GF-D8 (cell line): ENCODE results near the gene NDUFA8.
"Not testable (repeated sequence)": the region's sequence is repeated elsewhere in the genome, so short reads cannot be mapped to it uniquely, and the experiment has no call there.

Experiments
- DNase-seq: peaks from one replicate; lab custom pipeline; 2025; lab: John Stamatoyannopoulos, UW

The NDUFA8 gene

DNA sequence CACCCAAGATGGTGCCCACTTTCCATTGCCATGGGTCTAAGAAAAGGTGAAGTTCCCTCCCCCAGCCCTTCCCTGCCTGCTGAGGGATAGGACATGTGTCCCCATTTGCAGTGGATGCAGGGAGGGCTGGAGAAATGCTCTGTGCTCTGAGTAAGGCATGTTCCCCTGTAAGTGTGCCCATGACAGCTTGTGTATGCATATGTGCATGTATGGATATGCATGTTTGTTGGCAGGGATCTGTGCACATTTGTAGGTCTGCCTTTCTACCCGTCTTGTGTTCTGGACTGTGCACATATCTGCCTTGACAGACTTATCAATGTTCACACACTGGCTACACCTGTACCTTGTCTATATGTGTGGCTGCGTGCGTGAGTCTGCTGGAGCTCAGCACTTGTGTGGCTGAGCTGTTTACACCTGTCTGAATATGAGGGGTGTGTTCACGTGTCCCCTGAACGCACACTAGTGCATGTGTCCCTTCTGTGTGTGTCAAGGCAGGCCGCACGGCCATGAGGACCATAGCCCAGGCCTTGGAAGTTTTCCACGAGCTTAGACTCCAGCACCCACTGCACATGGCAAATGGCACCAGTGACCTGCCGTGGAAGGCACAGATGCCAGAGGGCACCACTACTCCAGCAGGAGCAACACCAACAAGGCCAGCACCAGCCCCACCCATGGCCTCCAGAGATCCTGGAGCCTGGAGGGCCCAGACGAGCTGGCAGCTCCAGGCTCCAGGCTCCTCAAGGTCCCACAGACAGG, 39.1 kb downstream of the NDUFA8 start:
- no peak for DNase-seq

DNA sequence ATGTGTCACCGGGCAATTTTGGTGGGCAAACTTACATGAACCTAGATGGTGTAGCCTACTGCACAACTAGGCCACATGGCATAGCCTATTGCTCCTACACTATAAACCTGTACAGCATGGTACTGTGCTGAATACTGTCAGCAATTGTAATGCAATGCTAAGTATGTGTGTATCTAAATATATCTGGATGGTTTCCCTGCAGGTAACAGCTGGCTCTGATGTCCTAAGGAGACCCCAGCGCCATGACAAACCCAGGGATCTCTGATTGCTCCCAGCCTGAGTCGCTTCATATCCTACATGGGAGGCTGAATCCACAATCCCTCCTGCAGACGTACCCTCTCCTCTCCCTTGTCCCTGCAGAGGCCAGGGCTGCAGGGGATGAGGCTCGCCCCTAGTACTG, 39.9 kb downstream of the NDUFA8 start:
- DNase-seq, result no peak

DNA sequence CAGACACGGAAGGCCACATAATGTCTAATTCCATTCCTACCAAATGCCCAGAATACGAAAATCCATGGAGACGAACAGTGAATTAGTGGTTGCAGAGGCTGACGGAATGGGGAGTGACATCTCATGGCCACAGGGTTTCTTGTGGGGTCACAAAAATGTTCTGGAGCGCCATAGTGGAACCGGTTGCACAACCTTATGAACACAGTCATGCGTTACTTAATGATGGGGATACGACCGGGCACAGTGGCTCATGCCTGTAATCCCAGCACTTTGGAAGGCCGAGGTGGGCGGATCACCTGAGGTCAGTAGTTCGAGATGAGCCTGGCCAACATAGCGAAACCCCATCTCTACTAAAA, 40.4 kb downstream of the NDUFA8 start:
- no peak for DNase-seq

DNA sequence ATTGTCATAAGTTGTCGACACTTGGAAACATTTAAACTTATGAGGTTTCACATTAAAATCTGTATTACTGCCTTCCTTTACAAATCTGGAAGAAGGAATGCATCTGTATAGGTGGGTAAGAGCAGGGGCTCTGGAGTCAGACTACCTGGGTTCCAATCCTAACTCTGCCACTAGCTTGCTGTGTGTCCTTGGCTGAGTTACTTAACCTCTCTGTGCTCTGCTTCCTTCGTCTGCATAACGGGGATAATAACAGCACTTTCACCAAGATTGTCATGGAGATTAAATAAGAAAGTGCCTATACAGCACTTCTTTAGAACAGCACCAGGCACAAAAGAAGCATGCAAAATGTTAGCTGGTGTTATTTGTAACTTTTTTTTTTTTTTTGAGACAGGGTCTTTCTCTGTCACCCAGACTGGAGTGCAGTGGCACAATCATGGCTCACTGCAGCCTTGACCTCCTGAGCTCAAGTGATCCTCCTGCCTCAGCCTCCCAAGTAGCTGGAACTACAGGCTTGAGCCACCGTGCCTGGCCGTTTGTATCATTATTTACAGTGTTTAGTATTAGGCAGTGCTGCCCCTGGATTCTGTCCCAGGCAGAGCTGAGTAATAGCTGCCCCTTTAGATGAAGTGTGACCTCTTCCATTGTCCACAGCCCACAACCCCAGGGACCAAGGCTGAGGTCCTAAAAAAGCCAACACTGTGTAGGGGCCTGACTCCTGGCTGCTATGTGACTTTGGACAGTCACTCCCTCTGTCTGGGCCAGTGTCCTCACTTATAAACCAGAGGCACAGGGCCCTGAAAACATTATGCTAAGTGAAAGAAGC, 41.0 kb downstream of the NDUFA8 start:
- DNase-seq, result no peak

DNA sequence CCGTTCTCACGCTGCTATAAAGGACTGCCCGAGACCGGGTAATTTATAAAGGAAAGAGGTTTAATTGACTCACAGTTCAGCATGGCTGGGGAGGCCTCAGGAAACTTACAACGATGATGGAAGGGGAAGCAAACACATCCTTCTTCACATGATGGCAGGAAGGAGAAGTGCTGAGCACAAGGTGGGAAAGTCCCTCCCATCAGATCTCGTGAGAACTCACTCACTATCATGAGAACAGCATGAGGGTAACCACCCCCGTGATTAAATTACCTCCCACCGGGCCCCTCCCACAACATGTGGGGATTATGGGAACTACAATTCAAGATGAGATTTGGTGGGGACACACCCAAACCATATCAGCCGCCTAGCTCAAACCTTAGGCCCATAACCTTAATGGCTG, 42.3 kb downstream of the NDUFA8 start:
- DNase-seq, result not testable (repeated sequence)

DNA sequence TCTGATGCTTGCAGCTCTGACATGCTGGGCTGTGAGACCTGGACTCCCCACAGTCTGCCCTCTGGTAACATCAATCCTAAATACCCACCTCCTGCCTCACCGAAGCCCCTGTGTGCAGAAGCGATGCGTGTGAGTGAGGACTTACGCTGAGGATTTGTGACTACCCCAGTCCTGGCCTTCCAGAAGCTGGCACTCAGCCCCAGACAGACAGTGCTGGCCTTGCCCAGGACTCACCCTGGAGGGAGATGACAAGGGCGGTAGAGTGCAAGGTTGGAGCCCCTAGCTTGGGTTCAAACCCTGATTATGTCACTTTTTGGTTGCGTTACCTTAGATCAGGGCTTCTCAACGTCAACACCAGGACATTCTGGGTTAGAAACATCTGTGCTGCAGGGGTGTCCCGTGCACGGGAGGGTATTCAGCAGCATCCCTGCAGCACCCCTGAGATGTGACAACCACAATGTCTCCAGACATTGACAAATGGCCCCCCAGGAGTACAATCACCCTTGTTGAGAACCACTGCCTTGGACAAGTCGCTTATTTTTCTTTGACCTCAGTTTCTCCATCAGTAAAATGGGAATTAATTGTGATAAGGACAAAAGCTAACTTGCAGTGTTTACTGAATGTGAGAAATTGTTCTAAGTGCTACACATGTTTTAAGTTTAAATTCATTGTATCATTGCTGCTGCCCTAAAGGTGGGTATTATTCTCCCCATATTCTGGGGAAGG, 43.0 kb downstream of the NDUFA8 start:
- no peak for DNase-seq

DNA sequence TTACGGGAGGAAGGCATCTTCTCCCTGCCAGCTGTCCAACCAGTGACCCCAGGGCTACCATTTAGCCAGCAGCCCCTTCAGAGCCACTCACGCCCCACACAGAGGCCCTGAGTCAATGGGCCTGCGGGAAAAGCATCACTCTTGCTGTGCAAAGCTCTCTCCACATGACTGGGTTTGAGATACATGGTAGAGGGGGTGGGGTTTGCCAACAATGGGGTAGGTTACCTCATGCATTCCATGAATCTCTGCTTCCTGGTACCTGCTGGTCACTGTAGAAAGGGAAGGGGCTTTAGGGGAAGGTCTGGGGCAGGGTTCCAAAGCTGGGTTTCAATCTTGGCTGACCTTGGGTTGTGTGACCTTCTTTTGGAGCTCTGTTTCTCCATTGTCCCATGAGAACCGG, 43.5 kb downstream of the NDUFA8 start:
- no peak for DNase-seq

DNA sequence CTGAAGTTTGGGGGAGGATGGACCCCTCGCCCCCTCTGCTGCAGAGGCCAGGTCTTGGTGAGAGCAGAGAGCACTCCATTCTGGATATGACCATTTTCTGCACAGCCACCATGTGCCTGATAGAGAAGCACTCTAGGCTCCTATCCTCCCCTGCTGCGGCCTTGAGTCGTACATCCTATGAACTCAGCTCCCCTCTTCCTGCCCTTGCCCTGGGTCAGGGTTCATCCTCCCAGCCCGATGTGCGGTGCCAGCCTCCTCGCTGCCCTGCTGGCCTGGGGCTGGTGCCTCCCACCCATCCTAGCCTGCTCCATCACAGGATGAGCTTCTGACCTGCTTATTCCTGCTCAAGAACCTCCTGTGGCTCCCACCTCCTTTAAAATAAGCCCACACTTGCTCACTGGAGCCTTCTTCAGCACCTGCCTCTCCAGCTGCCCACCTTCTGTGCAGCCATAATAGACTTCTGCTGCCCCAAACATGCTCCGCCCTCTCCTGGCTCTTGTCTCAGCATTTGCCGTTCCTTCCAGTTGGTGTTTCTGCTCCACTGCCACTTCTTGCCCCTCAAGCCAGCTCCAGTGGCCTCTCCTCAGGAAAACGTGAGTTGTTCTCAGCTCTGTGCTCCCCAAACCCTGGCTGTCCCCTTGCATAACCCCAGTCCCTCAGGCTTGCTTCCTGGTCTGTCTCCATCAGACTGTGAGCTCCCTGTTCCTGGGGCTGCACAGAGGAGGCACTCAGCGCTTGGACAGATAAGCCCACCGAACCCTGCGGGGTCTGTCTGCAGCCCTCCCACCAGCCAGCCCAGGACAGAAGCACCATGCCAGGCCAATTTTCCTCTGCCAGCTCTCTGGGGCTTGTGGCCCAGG, 44.2 kb downstream of the NDUFA8 start:
- DNase-seq, result no peak

DNA sequence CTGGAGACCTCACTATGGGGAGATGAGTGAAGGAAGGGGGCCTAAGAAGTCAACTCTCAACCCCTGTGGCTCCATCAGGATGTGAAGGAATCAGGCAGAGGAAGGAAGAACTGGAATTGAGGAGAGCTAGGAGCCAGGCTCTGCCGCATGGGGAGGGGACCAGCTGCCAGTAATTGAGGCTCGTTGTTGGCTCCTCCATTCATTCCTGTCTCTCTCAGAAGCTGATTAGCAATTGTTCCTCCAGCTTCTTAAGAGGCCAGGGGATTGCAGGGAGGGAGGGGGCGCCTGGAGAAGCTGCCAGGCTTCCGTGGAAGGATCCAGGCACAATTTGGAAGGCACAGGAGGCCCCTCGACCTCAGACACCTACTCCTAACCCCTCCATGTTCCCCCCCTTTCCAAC, 46.0 kb downstream of the NDUFA8 start:
- DNase-seq, result no peak

DNA sequence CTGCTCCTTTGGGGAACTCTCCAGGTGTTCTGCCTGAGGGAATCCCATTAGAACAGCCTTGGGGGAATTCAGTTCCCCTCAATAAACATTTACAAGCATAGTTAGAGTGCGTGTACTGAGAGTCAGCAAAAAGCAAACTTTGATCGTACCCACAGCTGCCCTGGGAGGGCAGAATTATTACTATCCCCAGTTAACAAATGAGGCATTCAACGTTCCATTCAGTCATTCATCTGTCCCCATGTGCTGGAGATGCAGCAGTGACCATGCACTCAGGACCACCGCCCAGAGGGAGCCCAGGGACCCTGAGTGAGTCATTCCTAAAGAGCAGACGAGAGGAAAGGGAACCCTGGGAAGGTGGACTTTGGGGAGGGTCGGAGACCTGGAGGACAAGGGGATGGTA, 47.3 kb downstream of the NDUFA8 start:
- DNase-seq, result no peak

DNA sequence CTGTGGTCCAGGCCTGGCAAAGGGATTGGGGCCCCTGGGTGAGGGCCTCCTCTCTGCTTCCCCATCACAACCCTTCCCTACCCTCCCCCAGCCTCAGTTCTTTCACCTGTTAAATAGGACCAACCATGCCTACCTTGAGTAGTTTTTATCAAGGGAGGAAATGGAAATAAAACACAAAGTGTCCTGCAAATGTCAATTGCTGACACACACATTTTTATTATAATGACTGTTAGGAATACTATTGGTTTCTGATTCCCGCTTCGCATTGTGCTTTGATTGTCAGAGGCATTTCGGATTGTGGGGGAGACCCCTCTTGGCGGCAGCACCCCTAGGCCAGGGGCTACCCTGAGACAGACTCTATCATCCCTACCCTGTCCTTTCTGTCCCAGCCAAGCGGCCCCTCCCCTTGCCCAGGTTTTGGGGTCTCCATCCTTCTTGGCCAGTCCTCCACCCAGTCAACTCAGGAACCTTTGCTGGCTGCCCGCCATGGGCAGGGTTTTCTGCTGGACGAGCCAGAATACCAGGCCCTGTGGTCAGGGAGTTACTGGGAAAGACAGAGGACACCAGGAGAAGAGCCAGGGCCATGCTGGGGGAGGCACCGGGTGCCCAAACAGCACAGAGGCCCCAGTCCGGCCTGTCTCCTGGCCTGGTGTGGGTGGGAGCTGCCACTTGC, 48.0 kb downstream of the NDUFA8 start:
- DNase-seq, result no peak

DNA sequence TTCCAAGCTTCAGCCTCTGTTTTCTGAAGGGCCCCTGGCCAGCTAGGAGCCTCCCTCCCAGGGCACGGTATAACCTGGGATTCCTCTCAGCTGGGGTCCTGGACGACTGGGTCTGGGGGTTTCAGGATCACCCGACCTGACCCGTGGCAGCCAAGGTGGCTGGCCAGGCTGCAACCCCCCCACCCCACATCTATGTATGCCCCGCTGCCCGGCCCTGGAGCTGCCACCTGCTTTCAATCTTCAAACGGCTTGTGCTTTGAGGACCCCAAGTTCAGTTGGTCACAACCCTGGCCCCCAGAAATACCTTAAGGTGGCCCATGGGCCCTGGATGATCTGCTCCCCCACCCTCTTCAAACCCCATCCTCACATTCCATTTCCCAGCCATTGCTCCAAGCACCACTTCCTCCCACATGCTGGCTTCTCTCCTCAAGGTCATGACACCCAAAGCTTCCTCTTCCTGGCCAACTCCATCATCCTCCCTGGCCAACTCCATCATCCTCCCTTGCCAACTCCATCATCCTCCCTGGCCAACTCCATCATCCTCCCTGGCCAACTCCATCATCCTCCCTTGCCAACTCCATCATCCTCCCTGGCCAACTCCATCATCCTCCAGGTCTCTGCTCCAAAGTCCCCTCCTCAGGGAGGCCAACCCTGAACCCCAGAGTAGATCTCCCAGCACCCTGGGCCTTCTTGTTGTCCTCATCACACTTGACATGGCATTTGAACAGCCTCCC, 49.3 kb downstream of the NDUFA8 start:
- DNase-seq, result no peak

DNA sequence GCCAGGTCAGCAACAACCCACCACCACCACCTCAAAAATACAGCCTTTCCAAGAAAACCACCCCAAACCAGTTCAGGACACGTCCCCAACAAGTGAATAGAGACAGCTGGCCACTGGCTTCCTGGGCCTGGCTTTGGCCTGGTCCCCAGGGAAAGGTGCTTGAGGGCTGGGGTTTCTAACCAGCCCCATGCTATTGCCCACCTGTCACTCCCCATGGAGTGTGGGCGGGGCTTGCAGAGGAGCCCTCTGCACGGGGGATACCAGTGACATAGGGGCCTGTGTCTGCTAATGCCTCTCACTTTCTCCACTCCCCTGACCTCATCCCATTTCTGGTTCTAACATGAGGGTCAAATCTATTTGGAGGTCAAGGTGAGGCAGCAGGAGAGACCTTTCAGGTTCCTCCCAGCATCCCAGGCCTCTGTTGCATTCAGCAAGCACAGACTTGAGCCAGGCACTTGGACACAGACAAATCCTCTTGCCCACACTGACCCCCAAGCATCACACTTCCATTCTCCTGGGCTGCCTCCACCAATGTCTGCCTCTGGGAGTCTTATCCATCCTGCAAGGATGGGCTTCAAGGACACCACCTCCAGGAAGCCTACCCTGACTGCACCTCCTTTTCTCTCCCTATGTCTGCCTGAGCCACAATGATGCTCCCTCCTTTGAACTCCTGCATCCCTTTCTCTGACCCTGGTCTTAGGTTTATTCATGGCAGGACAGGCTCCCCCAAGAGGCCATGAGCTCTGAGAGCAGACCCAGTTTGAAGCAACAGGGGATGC, 50.4 kb downstream of the NDUFA8 start:
- DNase-seq, result no peak

DNA sequence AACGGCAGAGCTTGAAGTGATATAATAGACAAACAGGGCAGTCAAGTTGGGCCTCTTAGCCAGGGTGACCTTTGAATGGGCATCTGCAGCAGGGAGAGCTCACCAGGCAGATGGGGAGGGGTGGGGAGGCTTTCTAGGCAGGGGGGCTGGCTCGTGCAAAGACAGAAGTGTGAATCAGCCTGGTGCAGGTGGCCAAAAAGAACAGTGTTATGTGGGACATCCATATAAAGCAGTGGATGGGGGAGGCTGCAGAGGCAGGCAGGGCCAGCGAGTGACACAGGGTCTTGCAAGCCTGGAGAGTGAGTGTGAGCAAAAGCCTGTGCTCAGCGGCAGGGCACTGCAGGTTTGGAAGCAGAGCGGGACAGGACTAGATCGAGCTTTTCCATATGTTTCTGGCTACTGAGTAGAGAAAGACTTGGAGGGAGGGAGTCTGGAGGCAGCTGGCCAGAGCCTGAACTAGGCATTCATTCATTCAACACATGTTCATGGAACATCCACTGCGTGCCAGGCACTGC, 52.2 kb downstream of the NDUFA8 start:
- no peak for DNase-seq

DNA sequence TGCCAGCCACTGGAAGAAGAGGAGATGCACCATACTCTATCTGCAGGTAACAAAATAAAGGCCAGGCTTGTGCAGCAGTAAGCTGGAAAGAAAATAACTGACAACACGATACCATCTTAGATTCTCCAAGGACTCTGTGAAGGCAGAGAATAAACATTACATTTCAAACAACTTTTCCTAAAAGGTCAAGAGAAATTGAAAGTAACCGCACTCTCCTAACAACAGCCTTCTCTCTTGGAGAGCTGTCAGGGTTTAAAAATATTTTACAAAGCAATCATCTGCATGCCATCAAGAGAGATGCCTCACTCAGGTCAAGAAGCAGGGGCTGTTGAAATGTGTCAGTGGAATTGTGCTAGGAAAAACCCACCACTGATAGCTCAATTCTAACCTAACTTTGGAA, 53.0 kb downstream of the NDUFA8 start:
- no peak for DNase-seq

DNA sequence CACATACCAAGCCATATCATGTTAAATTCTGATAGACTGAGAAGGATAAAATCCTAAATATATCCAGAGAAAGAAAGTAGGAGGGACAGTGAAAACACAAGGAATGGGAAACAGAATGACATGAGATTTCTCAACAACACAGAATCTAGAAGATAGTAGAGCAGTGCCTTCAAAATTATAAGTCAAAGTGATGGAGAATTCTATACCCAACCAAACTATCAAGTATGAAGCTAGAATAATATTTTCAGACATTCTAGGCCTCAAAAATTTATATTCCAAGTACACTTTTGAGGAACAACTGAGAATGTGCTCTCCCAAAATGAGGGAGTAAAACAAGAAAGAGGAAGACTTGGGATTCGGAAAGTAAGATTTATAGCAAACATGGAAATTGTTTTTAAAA, 55.6 kb downstream of the NDUFA8 start:
- no peak for DNase-seq

DNA sequence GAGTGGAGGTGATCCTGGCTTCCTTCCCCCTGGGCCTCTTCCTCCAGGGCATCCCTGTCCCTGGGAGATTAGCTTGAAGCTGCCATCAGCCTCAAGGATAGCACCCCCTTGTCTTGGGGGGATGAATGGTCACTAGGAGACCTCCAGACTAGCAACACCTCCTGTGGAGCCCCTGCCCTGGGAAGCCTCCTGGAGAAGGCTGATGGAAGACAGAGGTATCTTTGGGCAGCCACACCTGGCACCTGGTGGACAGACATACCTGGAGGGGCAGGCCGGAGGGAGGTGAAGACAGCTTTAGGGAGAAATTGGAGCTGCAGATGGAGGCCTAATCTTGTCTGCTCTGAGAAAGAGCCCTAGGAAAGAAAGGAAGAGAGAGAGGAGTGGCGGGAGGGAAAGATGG, 57.4 kb downstream of the NDUFA8 start:
- DNase-seq, result no peak

DNA sequence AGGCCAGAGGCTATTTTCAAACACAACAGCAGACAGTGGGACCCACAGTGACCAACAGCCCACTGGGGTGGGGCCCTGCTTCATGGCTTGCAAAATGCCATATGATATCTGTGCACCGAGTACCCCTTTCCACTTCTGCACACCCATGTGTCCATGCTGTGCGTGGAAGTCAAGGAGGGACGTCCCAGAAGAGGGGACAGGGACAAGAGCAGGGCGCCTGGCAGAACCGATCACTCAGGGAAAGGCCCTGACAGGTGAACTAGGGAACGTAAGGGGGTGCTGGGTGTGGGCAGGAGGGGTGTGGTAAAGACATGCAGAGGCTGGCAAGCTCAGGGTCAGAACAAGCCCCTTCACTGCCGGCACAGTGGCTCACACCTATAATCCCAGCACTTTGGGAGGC, 58.8 kb downstream of the NDUFA8 start:
- DNase-seq, result no peak

DNA sequence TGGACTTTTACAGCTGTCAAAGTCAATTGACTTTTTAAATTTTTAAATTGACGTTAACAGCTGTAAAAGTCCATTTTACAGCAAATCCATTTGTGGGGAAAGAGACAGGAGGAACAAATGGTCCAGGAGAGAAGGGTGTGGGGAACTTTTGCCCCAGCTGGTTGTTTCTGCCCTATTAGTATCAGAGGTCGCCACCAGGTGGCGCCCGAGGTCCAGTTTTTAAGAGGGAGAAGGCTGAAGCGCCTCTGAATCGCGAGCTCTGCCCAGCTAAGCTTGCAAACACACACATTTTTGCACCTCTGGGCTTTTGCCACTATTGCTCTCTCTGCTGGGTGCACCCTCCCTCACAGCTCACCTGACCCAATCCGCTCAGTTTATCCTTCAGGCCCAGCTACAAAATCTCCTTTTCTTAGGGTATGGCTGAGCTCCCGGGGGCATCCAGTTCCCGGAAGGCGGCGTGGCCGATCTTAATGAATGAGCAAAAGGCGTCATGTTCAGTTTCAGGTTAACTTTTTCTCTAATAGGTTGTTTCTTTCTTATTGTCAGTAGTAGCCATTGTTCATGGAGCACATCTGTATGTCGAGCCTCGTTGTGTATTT, 60.2 kb downstream of the NDUFA8 start:
- no peak for DNase-seq
